ENCODE measurements around the gene SNX32.
A peak's percentile ranks its signal among the peaks of the same experiment; 100 is the strongest.
"Not testable (repeated sequence)": the region's sequence is repeated elsewhere in the genome, so short reads cannot be mapped to it uniquely, and the experiment has no call there.

Gene SNX32

DNA sequence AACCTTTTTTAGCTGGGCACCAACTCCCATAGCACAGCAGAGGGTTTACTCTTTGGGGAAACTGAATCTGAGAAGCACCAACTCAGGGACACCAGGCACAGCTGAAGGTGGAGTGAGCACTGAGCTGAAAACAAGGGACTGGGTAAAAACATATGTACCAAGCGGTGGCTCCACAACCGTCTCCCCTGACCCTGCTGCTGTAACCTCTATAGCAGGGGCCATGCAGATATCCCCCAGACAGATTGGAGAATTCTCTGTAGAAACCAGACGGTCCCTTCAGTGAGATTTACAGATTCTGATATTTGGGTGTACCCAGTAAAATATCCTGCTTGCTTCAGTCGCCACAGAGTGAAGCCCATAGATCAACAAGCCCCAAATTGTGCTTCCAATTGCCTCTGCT is 4.3 kb upstream of the SNX32 start:
- no peak for DNase-seq (ENCODE audit: low spot score)

DNA sequence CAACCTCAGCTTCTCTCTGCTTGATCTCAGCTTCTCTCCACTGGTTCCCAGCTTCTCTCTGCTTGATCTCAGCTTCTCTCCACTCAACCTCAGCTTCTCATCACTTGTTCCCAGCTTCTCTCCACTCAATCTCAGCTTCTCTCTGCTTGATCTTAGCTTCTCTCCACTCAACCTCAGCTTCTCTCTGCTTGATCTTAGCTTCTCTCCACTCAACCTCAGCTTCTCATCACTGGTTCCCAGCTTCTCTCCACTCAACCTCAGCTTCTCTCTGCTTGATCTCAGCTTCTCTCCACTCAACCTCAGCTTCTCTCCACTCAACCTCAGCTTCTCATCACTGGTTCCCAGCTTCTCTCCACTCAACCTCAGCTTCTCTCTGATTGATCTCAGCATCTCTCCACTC is 1.5 kb upstream of the SNX32 start:
- not testable (repeated sequence) for DNase-seq (ENCODE audit: low spot score)

DNA sequence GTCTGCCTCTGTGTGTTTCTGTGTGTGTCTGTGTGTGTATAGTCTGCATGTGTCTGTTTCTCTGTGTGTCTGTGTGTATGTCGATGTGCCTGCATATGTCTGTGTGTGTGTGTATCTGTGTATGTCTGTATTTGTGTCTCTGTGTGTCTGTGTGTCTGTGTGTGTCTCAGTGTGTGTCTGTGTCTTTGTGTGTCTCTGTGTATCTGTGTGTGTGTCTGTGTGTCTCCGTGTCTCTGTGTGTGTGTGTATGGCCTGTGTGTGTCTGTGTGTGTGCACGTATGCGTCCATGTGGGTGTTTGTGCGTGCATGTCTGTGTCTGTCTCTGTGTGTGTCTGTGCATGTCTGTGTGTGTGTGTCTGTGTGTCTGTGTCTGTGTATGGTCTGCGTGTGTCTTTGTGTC is 439 bp downstream of the SNX32 start:
- no peak for DNase-seq (ENCODE audit: low spot score)

DNA sequence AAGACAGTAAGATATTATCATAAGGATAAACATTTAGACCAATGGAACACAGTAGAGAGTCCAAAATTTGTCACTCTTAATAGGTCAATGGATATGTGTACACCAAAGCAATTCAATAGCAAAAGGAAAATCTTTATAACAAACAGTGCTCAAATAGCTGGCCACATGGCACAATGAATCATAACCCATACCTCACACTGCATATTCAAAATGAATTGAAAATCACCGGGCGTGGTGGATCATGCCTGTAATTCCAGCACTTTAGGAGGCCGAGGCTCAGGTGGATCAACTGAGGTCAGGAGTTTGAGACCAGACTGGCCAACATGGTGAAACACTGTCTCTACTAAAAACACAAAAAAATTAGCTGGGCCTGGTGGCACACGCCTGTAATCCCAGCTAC is 8.4 kb downstream of the SNX32 start:
- DNase-seq (ENCODE audit: low spot score) = no peak

DNA sequence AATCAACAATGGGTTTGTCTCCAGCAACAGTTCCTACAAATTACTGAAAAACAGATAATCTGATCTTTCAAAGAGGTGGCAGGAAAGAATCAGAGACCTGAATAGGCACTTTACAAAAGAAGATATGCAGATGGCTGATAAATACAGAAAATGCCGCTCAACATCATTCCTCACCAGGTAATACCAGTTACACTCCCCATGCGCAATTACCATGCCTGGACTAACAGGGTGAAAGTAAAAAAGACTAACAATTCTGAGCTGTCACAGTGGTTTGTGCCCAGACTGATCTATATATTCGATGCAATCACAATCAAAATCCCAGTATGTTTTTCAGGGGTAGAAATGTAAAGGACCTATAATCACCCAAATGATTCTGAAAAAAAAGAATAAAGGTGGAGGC is 10.0 kb downstream of the SNX32 start:
- DNase-seq (ENCODE audit: low spot score) = no peak

DNA sequence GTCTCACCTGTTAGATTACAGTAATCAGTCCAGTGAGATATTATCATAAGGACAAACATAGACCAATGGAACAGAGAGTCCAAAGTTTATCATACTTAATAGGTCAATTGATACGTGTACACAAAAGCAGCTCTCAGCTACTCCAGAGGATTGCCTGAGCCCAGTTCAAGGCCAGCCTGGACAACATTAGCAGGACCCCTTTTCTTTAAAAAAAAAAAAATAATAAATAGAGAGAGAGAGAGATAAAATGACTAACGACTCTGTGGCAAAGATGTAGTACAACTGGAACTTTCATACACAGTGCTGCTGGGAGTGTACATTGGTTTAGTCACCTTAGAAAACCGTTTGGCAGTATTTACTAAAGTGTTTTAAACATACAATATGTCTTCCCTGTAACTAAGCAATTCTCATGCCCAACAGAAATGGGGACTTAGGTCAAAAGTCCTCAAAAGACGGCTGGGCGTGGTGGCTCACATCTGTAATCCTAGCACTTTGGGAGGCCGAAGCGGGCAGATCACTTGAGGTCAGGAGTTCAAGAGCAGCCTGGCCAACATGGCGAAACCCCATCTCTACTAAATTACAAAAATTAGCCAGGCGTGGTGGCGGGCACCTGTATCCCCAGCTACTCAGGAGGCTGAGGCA is 10.6 kb downstream of the SNX32 start:
- no peak for DNase-seq (ENCODE audit: low spot score)

DNA sequence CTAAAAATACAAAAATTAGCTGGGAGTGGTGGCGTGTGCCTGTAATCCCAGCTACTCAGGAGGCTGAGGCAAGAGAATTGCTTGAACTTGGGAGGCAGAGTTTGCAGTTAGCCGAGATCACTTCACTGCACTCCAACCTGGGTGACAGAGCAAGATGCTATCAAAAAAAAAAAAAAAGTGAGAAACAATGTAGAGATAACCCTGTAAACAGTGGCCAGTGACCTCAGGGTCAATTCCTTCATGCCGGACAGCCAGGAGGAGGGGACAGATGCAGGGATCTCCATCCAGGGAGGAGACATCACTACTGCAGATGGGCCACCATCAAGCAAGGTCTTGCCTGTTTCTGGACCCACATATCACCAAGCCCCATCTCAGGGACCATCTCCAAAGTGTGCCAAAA is 14.0 kb downstream of the SNX32 start:
- DNase-seq (ENCODE audit: low spot score) = no peak

DNA sequence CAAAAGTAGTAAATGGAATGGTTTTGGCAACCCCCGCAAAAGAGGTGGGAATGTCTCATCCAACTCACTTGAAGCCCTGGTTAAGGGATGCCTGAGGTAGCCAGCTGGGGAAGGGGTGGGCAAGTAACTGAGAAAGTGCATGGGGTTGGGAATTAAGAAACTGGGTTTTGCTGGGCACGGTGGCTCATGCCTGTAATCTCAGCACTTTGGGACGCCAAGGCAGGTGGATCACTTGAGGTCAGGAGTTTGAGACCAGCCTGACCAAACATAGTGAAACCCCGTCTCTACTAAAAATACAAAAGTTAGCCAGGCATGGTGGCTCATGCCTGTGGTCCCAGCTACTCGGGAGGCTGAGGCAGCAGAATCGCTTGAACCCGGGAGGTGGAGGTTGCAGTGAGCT is 14.9 kb downstream of the SNX32 start:
- not testable (repeated sequence) for DNase-seq (ENCODE audit: low spot score)

DNA sequence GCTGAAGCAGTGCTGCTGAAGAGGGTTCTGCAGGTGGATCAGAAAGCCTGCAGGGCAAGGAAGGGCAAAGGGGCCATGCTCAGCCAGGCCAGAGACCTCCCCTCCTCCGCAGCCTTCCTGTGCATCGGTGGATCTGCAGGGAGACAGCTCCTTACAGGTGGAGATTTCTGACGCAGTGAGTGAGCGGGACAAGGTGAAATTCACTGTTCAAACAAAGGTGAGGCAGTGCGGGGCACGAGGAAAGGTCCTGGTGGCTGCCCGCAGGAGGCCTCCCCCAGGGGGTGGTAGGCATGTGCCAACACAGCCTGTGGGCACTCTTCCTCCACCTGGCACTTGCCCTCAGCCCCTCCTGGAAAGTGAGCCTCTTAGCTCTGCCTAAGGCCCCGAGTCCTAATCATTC is 15.6 kb downstream of the SNX32 start:
- no peak for DNase-seq (ENCODE audit: low spot score)

DNA sequence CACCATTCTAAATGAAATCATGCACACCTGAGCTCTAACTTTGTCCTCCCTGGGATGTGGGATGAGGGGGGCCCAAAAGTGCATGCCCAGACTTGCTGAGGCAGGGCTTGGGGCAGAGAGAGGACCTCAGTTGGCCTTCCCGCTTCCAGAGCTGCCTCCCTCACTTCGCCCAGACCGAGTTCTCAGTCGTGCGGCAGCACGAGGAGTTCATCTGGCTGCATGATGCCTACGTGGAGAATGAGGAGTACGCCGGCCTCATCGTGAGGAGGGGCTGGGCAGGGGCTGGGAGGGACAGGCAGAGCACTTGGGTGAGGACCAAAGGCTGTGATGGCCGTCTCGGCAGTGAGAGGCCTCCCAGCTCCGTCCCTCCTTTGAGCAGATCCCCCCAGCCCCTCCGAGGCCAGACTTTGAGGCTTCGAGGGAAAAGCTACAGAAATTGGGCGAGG is 16.0 kb downstream of the SNX32 start:
- no peak for DNase-seq (ENCODE audit: low spot score)

DNA sequence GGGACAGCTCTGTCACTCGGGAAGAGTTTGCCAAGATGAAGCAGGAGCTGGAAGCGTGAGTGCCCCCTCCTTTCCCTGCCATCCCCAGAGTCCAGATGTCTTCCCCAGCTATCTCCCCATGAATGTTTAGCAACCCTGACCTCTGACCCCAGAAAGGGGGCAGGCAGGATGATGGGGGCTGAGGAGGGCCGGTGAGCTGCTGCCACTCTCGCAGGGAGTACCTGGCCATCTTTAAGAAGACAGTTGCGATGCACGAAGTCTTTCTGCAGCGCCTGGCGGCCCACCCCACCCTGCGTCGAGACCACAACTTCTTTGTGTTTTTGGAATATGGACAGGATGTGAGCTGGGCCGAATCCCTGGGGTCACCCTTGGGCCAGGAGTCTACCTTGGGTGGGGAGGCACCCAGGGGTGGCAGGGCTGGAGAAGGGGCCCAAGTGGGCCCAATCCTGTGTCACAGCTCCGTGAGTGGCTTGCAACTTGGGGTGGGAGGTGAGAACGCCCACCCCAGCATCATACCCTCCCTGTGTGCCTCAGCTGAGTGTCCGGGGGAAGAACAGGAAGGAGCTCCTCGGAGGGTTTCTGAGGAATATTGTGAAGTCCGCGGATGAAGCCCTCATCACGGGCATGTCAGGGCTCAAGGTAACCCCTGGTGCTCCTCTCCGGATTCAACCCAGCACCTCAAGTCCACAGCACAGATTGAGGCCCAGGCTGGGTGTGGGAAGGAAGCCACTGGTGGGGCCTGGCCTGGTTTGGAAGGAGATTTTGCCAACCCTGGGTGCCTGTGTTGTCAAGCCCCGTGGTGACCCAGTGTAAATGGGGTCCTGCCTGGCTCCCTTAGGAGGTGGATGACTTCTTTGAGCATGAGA is 16.7 kb downstream of the SNX32 start:
- no peak for DNase-seq (ENCODE audit: low spot score)

DNA sequence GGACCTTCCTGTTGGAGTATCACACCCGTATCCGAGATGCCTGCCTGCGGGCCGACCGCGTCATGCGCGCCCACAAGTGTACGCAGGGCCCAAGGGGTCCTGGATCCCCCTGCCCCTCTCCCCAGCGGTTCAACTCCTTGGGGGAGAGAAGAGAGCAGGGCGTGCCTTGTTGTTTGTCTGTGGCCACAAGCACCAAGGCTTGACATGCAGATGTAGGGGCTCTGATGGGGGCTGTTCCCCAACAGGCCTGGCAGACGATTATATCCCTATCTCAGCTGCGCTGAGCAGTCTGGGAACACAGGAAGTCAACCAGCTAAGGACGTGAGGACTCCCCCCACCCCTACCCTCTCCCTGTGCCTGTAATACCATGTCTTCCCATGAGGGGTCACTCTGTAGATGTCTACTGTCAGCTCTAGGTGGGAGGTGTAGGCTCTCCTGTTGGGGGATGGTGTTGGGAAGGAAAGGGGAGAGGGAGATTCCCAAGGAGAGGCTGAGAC is 17.4 kb downstream of the SNX32 start:
- no peak for DNase-seq (ENCODE audit: low spot score)

DNA sequence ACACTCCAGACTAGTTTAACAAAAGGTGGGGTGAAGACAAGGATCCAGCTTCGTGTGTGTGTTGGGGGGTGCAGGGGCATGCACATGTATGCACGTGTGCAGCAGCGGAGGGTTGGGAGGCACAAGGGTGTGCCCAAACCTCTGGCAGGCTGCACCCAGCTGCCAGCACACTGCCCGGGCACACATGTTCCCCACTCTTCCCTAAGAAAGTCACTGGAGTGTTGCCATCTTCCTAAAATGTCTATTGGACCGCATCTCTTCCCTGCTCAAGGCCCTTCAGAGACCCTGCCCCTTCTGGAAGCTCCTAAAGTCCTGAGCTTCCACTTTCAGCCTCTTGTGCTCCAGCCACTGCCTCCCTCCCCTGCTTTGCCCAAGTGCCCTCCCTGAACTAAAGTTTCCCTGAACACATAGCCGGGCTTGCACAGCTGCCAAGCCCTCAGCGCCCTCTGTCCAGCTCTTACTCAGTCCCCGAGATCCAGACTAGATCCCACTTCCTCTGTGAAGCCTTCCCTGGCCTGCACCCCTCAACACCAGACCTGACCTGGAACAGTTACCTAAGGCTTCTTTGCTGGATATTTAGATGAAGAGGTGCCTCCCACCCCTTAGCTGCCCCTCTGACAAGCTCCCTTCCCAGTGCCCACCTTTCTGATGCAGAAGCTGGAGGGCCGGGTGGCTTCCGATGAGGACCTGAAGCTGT is 18.2 kb downstream of the SNX32 start:
- no peak for DNase-seq (ENCODE audit: low spot score)

DNA sequence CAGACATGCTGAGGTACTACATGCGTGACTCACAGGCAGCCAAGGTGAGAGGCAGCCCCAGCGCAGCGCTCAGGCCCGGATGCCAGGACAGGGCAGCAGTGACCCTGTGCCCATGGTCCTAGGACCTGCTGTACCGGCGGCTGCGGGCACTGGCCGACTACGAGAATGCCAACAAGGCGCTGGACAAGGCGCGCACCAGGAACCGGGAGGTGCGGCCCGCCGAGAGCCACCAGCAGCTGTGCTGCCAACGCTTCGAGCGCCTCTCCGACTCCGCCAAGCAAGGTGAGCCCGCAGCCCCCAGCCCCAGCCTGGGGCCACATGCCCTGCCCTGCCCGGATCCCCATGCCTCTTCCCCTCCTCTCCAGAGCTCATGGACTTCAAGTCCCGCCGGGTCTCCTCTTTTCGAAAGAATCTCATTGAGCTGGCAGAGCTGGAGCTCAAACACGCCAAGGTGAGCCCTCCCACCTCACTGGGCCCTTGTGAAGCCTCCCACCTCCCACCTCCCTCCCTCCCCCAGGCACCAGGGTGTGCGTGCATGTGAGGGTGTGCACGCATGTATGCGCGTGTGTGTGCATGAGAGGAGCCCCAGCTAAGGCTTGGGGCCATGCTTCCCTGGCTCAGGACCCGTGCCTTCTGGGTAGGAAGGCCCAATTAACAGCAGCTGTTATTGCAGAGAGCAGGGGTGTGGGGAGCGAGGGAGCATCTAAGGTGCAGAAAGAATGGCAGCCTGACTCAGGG is 18.9 kb downstream of the SNX32 start:
- DNase-seq (ENCODE audit: low spot score) = no peak

DNA sequence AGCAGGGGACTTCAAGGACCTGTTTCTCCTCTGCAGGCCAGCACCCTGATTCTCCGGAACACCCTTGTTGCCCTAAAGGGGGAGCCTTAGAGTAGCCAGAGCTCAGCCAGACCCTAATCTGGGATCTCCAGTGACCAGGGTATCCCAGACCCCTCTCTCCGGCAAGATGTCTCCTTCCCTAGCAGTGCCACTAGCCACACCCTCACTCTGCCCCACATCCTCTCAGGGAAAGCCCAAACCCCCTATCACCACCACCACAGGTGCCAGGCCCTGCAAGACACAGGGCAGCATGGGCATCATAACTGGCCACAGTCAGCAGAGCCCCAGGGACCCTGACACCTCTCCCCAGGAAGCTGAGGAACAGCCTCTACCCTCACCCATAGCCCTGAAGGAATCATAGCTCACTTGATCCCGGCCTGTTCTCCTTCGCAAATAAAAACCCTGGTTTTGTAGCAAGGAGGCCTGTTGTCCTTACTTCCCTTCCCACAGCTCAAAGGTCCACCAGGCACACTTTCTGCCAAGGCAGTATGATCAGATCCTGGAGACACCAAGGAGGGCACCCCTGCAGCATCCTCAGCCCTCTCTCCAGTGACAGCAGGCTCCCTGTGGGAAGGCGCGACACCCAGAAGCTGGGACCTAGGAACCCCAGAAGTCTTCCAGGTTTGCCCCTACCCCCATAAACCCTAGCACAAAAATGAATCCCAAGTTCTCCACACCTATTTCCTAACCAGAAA is 19.6 kb downstream of the SNX32 start:
- DNase-seq (ENCODE audit: low spot score) = no peak

DNA sequence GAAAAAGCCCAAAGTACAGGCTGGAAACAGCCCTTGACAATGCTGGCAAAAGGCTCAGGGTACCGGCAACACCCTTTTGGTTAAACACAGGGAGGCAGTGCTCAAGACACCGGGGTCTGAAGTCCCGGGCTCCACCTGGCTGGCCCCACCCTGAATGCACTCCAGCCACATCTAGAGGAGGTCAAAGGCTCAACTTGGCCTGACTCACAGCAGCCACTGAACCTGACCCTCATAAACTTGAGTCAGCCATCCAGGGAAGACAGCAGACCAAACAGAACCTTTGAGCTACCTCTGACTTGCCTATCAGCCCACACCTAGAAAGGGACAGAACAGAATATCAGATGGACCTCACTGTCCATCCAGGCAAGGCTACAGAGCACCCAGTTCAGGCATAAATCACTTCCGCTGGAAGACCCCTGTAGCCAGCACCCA is 20.4 kb downstream of the SNX32 start:
- DNase-seq (ENCODE audit: low spot score) = no peak

DNA sequence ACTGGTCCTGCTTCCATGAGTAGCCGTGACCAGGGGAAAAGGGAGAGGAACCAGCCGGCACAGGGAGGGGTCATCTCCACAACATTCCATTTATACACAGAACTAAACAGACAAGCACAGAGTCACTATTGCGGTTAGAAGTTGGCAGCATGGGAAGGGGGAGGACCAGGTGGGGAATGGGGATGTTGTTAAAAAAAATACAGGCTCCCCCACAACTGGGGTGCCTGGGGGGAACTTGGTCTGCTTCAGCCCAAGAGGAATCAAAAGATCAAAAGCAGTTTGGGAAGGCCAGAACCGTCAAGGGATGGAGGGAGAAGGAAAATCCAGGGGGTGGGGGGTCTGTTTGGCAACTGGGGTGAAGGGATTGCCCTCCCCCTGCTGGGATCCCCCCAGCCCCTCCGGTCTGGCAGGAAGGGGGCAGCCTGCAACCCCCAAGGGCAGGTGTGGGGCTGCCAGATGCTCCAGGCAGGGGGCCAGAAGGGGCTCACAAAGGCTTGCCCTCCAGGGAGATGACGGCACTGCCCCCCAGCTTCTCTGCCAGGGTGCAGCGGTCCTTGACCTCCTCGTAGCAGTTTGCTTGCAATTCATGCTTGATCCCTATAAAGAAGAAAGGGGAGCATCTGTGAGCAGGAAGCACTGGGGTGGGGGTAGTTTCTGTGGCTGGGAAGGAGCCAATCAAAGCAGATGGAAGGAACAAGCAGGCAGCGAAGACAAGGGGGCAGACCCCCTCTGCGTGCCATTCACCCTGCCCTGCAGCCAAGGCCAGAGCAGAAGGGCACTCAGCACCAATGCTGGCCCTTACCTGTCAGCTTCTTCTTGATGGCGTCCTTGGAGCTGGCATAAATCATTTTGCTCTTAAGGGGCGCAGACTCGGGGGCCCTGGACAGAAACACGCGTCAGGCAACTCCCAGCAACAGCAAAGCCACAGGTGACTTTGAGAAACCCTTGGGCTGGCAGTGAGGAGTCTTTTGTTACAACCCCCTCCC is 21.4 kb downstream of the SNX32 start:
- no peak for DNase-seq (ENCODE audit: low spot score)

DNA sequence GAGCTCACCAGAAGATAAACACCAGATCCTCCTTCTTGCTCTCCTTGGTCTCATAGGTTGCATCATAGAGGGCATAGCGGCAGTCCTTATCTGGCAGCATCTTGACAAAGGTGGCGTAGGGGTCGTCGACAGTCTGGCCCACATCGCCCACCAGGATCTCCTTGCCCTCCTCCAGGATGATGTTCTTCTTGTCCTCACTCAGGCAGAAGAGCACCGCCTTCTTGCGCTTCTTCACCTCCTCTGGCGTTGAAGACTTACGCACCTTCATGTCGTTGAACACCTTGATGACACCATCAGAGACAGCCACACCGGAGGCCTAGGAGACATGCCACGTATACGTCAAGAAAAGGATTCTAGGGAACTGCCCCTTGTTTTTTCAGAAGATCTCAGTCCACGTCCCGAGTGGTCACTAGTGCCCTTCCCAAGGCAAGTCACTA is 22.2 kb downstream of the SNX32 start:
- DNase-seq (ENCODE audit: low spot score) = no peak

DNA sequence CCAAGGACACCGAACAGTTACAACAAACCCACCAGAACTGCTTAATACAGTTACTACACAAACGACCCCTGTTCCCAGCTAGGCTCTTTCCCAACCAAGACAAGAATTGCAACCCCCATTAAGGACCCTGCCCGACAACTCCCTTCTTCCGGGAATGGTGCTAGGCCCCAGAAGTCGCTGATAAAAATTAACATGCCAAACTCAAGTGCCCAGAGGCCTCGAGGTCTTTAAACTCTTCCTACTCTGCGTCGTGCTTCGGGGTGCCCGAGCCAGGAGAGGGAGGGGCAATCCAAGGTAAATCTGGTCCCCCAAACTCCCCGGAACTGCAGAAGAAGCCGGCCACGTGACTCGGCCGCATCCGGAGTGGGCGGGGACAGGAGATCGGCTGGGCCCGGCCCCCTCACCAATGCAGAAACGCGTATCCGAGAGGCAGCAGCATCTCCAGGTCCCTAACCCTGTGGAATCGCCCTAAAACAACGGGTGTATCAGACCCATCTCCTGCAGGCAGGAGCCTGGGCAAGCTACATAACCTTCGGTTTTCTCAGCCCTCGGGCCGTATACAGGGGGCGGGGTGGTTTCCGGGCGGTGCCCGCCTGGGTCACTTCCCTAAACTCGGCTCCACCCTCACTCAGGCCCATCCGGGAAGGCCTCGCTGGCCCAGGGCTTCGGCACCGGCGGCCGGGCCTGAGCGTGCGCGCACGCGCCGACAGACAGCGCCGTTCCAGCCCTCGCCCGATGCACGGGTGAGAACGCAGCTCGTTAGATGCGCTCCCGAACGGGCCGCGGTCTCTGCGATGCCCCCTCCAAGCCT is 23.1 kb downstream of the SNX32 start:
- DNase-seq (ENCODE audit: low spot score) = peak; percentile 83
